ENCODE data around the gene INKA1.
"Not testable (repeated sequence)": the region's sequence is repeated elsewhere in the genome, so short reads cannot be mapped to it uniquely, and the experiment has no call there.

Gene INKA1

GRCh38 chr3:49802719-49803464, at the start of gene INKA1:
TSS of gene INKA1 (plus strand) at chr3:49803261. CDS start at chr3:49803393, 132 bp downstream.
- peak within 1 kb of the TSS; percentile 75 for H3K4me3 ChIP-seq (ENCODE audit: low read length)
- TF ChIP-seq ZNF274 (IDR thresholded peaks at IDR 0.05; ENCODE audit: low read depth, low read length) = no peak

- TF ChIP-seq ZNF274 (IDR thresholded peaks at IDR 0.05; ENCODE audit: low read depth, low read length) = no peak
Observed at GRCh38 chr3:49754536-49754935, 48.5 kb upstream of the INKA1 start.

GRCh38 chr3:49756036-49756435, 47.0 kb upstream of the INKA1 start:
- TF ChIP-seq ZNF274 (IDR thresholded peaks at IDR 0.05; ENCODE audit: low read depth, low read length) = no peak
- H3K4me3 ChIP-seq (ENCODE audit: low read length) = no peak overlapping the region

More at GRCh38 chr3:49754536-49754935, 48.5 kb upstream of the INKA1 start:
- H3K4me3 ChIP-seq (ENCODE audit: low read length) = no peak overlapping the region

- H3K4me3 ChIP-seq (ENCODE audit: low read length) = no peak overlapping the region
- TF ChIP-seq ZNF274 (IDR thresholded peaks at IDR 0.05; ENCODE audit: low read depth, low read length) = no peak
Observed at GRCh38 chr3:49757197-49757596, 45.9 kb upstream of the INKA1 start.

GRCh38 chr3:49759226-49759625, 43.8 kb upstream of the INKA1 start:
- H3K4me3 ChIP-seq (ENCODE audit: low read length) = no peak overlapping the region
- no peak for TF ChIP-seq ZNF274 (IDR thresholded peaks at IDR 0.05; ENCODE audit: low read depth, low read length)

- no peak for TF ChIP-seq ZNF274 (IDR thresholded peaks at IDR 0.05; ENCODE audit: low read depth, low read length)
- no peak overlapping the region for H3K4me3 ChIP-seq (ENCODE audit: low read length)
Observed at GRCh38 chr3:49761661-49762060, 41.4 kb upstream of the INKA1 start.

GRCh38 chr3:49763981-49764380, 39.1 kb upstream of the INKA1 start:
- H3K4me3 ChIP-seq (ENCODE audit: low read length) = no peak overlapping the region
- no peak for TF ChIP-seq ZNF274 (IDR thresholded peaks at IDR 0.05; ENCODE audit: low read depth, low read length)

- H3K4me3 ChIP-seq (ENCODE audit: low read length) = no peak overlapping the region
- no peak for TF ChIP-seq ZNF274 (IDR thresholded peaks at IDR 0.05; ENCODE audit: low read depth, low read length)
Observed at GRCh38 chr3:49769286-49769915, 33.7 kb upstream of the INKA1 start.

- no peak overlapping the region for H3K4me3 ChIP-seq (ENCODE audit: low read length)
- TF ChIP-seq ZNF274 (IDR thresholded peaks at IDR 0.05; ENCODE audit: low read depth, low read length) = no peak
Observed at GRCh38 chr3:49769926-49770325, 33.1 kb upstream of the INKA1 start.

- TF ChIP-seq ZNF274 (IDR thresholded peaks at IDR 0.05; ENCODE audit: low read depth, low read length) = no peak
- no peak overlapping the region for H3K4me3 ChIP-seq (ENCODE audit: low read length)
Observed at GRCh38 chr3:49771340-49771938, 31.6 kb upstream of the INKA1 start.

GRCh38 chr3:49772703-49773102, 30.4 kb upstream of the INKA1 start:
- no peak overlapping the region for H3K4me3 ChIP-seq (ENCODE audit: low read length)
- TF ChIP-seq ZNF274 (IDR thresholded peaks at IDR 0.05; ENCODE audit: low read depth, low read length) = no peak

GRCh38 chr3:49775538-49775937, 27.5 kb upstream of the INKA1 start:
- no peak for TF ChIP-seq ZNF274 (IDR thresholded peaks at IDR 0.05; ENCODE audit: low read depth, low read length)
- no peak overlapping the region for H3K4me3 ChIP-seq (ENCODE audit: low read length)

- not testable (repeated sequence) for H3K4me3 ChIP-seq (ENCODE audit: low read length)
Observed at GRCh38 chr3:49776101-49776500, 27.0 kb upstream of the INKA1 start.

- TF ChIP-seq ZNF274 (IDR thresholded peaks at IDR 0.05; ENCODE audit: low read depth, low read length) = no peak
Observed at GRCh38 chr3:49779358-49780079, 23.5 kb upstream of the INKA1 start.

More at GRCh38 chr3:49779358-49780079, 23.5 kb upstream of the INKA1 start:
- H3K4me3 ChIP-seq (ENCODE audit: low read length) = no peak overlapping the region

All from GM08714 (cell line).